MG63 (cell line): ENCODE measurements around the gene TGFBR2. TPM values are rescaled to one million over a fixed set of nuclear protein-coding genes. Genes with fewer than 3 reads are reported as not detected.

Experiments
- DNase-seq: peaks from one replicate; pipeline ENCODE4 v3.0.0-alpha.2; 2020
- H3K27me3 ChIP-seq: fragments of 250-450 bp; sonication (Bioruptor Pico); 2 replicates; pipeline ENCODE4 v1.5.1; 2020; ENCODE audit warnings: mild to moderate bottlenecking, moderate library complexity
- H3K36me3 ChIP-seq: fragments of 250-450 bp; sonication (Bioruptor Pico); 2 replicates; pipeline ENCODE4 v1.5.1; 2020; ENCODE audit warnings: mild to moderate bottlenecking, moderate library complexity
- H3K4me3 ChIP-seq: fragments of 250-450 bp; sonication (Bioruptor Pico); 2 replicates; pipeline ENCODE4 v1.5.1; 2020; ENCODE audit warnings: mild to moderate bottlenecking, moderate library complexity
- H3K9me3 ChIP-seq: fragments of 250-450 bp; sonication (Bioruptor Pico); 2 replicates; pipeline ENCODE4 v1.5.1; 2020; ENCODE audit warnings: mild to moderate bottlenecking, moderate library complexity
- total RNA-seq: library from RNA; depleted of rRNA; stranded (reverse); fragments of >200 nt; shearing (Covaris generic); gene quantifications from 2 replicates; pipeline ENCODE4 v1.2.3, GENCODE V29; 2014; ENCODE audit warnings: low replicate concordance

TGFBR2 gene
- total RNA-seq, 1 experiment from 2014 or later, result 28.9 TPM

GRCh38 chr3:30625541-30626438 lies 19.4 kb downstream of the TGFBR2 start:
- DNase-seq, result peak; percentile 2
- H3K4me3 ChIP-seq, result no peak overlapping the region
- no peaks in the 10 kb centered on the region for H3K27me3 ChIP-seq
- no peaks in the 10 kb centered on the region; the same call in 1 of the 2 replicates for H3K9me3 ChIP-seq
- H3K36me3 ChIP-seq, result peaks cover 6% of the 10 kb centered on the region; the same call in 1 of the 2 replicates

GRCh38 chr3:30626443-30627180 lies 20.2 kb downstream of the TGFBR2 start:
- H3K27me3 ChIP-seq, result no peaks in the 10 kb centered on the region
- no peak overlapping the region for H3K4me3 ChIP-seq
- no peaks in the 10 kb centered on the region; the same call in 1 of the 2 replicates for H3K9me3 ChIP-seq
- peaks cover 6% of the 10 kb centered on the region; the same call in 1 of the 2 replicates for H3K36me3 ChIP-seq
- DNase-seq, result no peak

GRCh38 chr3:30628205-30628900 lies 22.0 kb downstream of the TGFBR2 start:
- Histone ChIP-seq H3K4me3 (no peak overlapping the region), H3K9me3 (no peaks in the 10 kb centered on the region; the same call in 1 of the 2 replicates), H3K27me3 (no peaks in the 10 kb centered on the region), H3K36me3 (peaks cover 6% of the 10 kb centered on the region; the same call in 1 of the 2 replicates)
- no peak for DNase-seq

GRCh38 chr3:30628901-30629590 lies 22.6 kb downstream of the TGFBR2 start:
- Histone ChIP-seq H3K4me3 (no peak overlapping the region), H3K36me3 (peaks cover 6% of the 10 kb centered on the region; the same call in 1 of the 2 replicates), H3K9me3 (no peaks in the 10 kb centered on the region; the same call in 1 of the 2 replicates), H3K27me3 (no peaks in the 10 kb centered on the region)
- no peak for DNase-seq

- Histone ChIP-seq H3K27me3 (no peaks in the 10 kb centered on the region), H3K36me3 (peaks cover 6% of the 10 kb centered on the region; the same call in 1 of the 2 replicates), H3K9me3 (no peaks in the 10 kb centered on the region; the same call in 1 of the 2 replicates), H3K4me3 (no peak overlapping the region)
- no peak for DNase-seq
Observed at GRCh38 chr3:30629746-30630145, 23.3 kb downstream of the TGFBR2 start.

GRCh38 chr3:30630238-30631030 lies 24.0 kb downstream of the TGFBR2 start:
- H3K4me3 ChIP-seq, result no peak overlapping the region
- no peak for DNase-seq
- H3K9me3 ChIP-seq, result no peaks in the 10 kb centered on the region; the same call in 1 of the 2 replicates
- H3K36me3 ChIP-seq, result peaks cover 6% of the 10 kb centered on the region; the same call in 1 of the 2 replicates
- H3K27me3 ChIP-seq, result no peaks in the 10 kb centered on the region

GRCh38 chr3:30631243-30631904 lies 25.0 kb downstream of the TGFBR2 start:
- H3K36me3 ChIP-seq, result peaks cover 6% of the 10 kb centered on the region; the same call in 1 of the 2 replicates
- no peaks in the 10 kb centered on the region for H3K27me3 ChIP-seq
- no peak overlapping the region for H3K4me3 ChIP-seq
- no peaks in the 10 kb centered on the region; the same call in 1 of the 2 replicates for H3K9me3 ChIP-seq
- DNase-seq, result no peak

GRCh38 chr3:30632065-30632464 lies 25.7 kb downstream of the TGFBR2 start:
- H3K4me3 ChIP-seq, result no peak overlapping the region
- H3K27me3 ChIP-seq, result no peaks in the 10 kb centered on the region
- peaks cover 6% of the 10 kb centered on the region; the same call in 1 of the 2 replicates for H3K36me3 ChIP-seq
- no peaks in the 10 kb centered on the region; the same call in 1 of the 2 replicates for H3K9me3 ChIP-seq
- DNase-seq, result no peak

- Histone ChIP-seq H3K9me3 (no peaks in the 10 kb centered on the region; the same call in 1 of the 2 replicates), H3K4me3 (no peak overlapping the region), H3K27me3 (no peaks in the 10 kb centered on the region), H3K36me3 (peaks cover 6% of the 10 kb centered on the region; the same call in 1 of the 2 replicates)
- no peak for DNase-seq
Observed at GRCh38 chr3:30632521-30632920, 26.1 kb downstream of the TGFBR2 start.

- Histone ChIP-seq H3K36me3 (peaks cover 6% of the 10 kb centered on the region; the same call in 1 of the 2 replicates), H3K4me3 (no peak overlapping the region), H3K9me3 (no peaks in the 10 kb centered on the region; the same call in 1 of the 2 replicates), H3K27me3 (no peaks in the 10 kb centered on the region)
- no peak for DNase-seq
Observed at GRCh38 chr3:30633718-30634117, 27.3 kb downstream of the TGFBR2 start.

GRCh38 chr3:30634761-30635735 lies 28.6 kb downstream of the TGFBR2 start:
- DNase-seq, result no peak
- no peak overlapping the region for H3K4me3 ChIP-seq
- no peaks in the 10 kb centered on the region; the same call in 1 of the 2 replicates for H3K9me3 ChIP-seq
- no peaks in the 10 kb centered on the region for H3K27me3 ChIP-seq
- peaks cover 4% of the 10 kb centered on the region; the same call in 1 of the 2 replicates for H3K36me3 ChIP-seq

- no peaks in the 10 kb centered on the region for H3K9me3 ChIP-seq
- no peak for DNase-seq
- no peak overlapping the region for H3K4me3 ChIP-seq
- no peaks in the 10 kb centered on the region for H3K36me3 ChIP-seq
- H3K27me3 ChIP-seq, result no peaks in the 10 kb centered on the region
Observed at GRCh38 chr3:30637310-30638219, 31.2 kb downstream of the TGFBR2 start.
